ENCODE measurements around the gene TOM1.

Gene TOM1

DNA sequence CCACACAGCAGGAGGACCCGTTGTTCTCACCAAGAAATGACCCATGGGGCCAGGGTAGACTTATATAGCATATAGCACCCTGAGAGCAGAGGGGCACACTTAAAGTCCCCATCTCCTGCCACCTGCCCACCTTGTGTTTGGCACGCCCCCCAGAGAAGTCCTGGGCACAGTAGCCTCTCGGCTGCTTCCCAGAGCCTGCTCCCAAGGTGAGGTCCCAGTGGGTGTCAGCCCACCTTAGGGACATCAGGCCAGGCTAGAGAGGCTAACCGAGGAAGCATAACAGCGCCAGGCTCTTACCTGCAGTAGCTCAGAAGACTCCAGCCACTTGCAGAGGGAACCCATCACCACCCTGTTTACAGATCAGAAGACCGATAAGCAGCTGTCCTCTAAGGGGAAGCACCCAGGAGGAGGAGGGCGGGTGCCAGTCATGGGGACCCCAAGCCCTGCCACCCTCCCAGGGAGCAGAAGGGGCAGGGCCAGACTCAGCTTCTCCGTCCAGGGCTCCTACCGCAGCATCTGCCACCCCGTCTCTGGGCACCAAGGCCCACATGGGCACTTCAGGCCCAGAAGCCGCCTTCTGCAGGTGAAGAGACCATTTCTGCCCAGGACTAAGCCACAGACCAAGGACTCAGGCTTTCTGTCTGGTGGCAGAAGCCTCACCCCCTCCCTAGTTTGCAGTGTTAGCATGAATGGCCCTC is 46.3 kb downstream of the TOM1 start:
- DNase-seq (ENCODE audit: low spot score) = no peak

DNA sequence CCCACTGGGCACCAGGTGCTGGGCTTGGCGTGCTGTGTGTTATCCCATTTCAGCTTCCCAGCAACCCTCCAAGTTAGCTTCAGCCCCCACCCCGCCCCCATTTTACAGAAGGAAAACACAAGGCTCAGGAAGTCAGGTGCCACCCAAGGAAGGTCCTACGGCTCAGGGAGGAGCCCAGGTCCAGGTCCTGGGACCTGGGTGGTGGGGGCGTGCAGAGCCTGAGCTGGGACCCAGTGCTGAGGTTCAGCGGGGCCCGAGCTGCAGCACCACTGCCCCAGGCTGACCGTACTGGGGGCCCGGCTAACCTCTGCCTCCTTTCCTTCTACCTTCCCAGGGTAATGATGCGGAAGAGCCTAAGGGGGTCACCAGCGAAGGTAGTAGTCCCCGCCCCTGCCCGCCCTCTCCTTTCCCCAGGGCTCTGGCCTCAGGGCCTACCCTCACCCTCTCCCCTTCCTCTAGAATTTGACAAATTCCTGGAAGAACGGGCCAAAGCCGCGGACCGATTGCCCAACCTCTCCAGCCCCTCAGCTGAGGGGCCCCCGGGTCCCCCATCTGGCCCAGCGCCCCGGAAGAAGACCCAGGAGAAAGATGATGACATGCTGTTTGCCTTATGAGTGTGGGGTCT is 47.0 kb downstream of the TOM1 start:
- no peak for DNase-seq (ENCODE audit: low spot score)

DNA sequence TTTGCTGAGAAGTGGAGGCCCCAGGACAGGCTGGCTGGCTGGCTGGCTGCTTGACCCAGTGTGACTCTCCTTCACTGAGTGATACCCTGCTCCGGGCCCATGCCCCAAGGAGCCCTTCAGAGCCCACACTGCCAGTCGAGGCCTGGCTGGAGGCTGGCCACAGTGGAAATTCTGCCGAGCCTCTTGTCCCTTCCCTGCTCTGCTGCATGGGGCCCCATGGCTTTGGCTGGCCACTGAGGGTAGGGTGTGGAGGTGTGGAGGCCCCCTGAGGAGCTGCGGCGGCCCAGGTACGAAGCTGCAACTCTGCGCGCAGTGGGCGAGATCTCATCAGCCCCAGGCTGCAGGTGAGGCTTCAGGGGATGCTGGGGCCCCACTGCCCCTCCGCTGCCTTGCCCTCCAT is 47.8 kb downstream of the TOM1 start:
- DNase-seq (ENCODE audit: low spot score) = no peak

DNA sequence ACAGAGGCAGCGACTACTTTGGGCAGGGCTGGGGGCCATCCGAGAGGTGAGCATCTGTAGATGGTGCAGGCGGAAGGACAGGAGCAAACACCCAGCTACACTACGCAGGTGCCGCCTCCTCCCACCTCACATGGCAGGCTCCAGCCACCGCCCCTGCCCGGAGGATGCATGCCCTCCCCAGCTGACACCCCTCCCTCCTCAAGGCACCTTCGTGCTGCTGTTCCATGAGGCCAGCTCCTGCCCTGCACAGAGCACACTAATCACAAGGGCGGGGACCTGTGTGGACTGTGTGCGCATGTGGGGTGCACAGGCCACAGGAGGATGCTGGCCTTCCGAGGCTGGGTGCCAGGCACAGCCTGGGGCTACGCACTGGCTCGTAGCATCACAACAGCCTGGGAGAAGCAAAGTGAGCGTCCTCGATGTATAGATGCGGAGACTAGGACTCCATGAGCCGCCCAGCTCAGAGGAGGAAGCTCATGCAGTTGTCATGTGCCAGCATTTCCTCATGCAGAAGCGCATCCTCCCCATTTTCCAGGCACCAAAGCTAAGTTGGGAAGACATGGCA is 48.4 kb downstream of the TOM1 start:
- no peak for DNase-seq (ENCODE audit: low spot score)

DNA sequence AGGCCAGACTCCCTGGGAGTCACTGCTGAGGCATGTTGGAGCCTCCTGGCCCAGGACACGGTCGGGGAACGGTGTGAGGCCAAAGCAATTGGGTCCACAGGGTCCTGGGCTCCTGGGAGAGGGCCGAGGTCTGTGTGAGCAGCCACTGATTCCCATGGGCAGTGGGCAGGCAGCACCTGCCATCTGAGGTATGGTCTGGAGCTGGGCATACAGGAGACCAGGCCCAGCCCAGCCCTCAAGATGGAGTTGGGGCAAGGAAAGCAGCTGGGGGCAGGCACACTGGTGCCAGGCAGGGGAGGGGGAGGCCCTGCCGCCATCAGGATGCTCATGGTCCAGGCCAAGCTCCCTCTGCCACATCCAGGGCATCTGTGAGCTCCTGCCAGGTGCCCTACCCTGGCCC is 49.0 kb downstream of the TOM1 start:
- DNase-seq (ENCODE audit: low spot score) = no peak

DNA sequence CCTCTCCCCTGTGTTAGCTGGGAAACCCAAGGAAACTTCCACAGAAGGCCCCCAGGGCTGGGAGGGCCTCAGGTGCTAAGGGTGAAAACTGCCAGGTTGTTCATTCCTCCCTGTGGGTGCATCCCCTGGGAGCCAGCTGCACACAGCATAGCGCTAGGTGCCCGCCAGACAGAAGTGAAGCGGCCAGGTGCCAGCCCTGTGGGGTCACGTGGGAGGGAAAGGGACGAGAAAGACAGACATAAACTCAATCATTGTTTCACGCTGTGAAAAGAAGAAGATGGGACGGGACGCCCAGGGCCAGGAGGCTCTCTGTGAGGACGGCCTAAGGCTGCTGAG is 49.6 kb downstream of the TOM1 start:
- no peak for DNase-seq (ENCODE audit: low spot score)

DNA sequence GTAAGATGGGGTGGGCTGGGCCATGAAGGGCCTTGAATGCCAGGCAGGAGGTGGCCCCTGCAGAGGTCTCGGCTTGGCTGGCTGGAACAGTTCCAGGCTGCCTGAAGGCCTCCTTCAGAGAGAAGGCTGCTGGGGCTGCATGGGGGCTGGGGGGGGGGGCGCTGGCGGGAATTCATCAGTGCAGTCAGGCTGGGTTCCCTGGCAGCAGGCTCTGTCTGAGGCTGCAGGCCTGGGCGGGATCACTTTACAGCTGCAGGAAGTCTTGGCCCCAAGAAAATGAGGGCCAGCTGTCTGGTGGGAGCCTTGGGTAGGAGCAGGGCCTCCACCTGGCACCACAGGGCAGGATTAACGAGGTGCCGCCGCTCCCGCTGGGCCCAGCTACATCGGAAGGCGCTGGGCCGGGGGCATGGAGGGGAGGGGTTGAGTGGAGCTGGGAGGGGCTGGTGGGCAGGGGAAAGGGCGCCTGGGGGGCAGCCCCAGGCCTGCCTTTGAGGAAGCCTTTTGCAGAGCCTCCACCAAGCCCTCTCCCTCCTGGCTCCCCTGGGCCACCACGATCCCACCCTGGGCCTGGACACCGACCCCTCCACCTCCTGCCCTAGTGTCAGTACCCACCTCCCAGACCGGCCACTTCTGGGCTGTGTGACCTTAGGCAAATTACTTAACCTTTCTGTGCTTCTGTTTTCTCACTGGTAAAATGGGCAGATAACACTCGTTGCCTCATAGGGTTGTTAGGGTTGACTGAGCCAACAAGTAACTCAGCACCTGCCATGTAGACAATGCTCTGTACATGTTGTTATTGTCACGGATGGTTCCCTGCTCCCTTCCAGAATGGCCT is 50.2 kb downstream of the TOM1 start:
- peak; percentile 48 for DNase-seq (ENCODE audit: low spot score)

DNA sequence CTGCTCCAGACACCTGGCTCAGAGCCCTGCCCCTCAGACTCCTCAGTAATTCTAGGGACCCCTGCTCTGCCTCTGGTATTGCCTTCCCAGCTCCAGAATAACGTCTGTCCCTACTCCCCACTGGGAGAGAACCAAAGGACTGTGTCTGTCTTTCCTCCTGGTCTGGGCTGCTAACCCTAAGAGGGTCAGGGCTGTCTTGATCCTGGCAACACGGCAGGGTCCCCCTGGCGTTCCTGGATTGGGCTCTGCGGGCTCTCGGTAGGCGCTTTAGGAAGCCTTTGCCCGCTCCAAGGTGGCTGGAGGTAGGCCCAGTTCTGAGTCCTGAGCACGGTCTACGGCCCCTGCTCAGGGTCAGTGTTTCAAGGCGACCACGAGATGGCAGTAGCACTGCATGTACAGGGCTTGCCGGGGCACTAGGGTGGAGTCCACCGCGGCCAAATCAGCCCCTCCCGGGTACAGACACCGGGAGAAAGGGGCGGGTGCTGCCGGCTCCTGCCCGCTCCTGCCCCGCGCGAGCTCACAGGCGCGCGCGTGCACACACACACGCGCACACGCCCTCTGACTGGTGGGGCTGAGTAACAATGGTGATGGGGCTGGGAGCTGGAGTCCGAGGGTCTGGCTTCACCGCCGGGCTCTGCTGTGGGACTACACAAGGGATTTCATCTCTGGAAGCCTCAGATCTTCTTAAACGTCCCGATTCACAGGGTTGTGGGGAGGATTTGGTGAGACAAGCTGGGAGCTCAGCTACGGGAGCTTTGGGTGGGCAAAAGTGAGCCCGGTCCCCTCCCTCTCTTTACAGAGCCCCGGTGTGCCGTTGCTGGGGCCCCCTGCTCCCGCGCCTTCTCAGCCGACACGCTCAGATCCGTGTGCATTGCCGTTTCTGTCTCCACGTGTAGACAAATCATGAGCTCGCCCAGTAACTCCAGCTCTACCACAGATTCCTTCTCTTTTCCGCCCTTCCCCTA is 51.1 kb downstream of the TOM1 start:
- peak; percentile 97 for DNase-seq (ENCODE audit: low spot score)

DNA sequence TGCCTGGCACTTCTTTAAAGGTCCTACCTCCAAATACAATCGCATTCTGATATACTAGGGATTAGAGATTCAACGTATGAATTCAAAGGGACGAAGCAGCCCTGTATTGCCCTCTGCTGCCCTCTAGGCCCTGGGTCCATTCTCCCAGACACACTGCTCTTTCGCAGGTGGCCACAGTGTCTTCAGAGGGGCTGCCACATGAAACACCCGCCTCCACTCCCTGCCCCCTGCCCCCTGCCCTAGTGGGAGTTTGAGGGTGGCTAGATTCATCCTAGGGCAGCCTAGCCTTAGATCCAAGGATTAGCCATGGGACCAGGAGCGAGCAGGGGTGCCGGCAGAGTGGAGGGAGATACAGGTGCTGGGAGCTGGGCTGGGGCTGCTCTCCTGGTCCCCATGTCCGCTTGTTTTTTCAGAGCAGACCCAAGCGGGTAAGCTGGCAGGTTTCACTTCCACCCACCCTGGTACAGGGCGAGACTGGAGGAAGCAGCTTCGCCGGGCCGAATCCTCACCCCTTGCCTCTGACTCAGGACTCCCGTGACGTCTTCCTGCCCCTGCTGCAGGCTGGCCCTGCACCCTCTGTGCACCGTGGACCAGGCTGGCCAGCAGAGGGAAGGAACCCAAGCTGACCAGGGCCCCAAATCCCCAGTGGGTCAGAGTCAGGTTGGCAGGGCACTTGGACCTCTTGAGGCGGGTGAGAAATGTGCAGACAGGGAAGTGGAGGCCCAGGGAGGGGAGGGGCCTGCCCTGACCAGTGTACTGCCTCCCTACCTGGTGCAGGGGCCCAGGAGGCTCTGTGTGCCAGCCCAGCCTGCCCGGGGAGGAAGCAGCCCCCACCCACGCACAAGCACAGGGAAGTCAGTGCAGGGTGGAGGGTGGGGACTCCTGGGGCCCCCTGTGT is 52.8 kb downstream of the TOM1 start:
- peak; percentile 75 for DNase-seq (ENCODE audit: low spot score)

DNA sequence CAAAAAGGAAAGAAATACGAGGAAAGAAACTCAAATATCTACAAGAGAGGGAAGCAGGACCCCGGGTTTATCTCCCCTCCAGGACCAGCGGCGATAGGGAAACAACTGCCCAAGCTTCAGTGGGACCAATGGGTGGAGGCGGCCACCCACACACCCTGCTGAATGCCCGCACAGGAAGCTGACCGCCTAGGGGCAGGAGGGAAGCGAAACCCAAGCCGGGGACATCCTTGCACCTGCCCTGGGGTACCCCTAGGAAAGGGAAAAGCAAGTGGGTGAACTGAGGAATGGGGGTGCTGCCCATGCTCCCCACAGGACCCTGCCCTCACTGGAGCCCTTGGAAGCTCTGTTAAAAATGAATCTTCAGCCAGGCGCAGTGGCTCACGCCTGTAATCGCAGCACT is 53.6 kb downstream of the TOM1 start:
- no peak for DNase-seq (ENCODE audit: low spot score)

DNA sequence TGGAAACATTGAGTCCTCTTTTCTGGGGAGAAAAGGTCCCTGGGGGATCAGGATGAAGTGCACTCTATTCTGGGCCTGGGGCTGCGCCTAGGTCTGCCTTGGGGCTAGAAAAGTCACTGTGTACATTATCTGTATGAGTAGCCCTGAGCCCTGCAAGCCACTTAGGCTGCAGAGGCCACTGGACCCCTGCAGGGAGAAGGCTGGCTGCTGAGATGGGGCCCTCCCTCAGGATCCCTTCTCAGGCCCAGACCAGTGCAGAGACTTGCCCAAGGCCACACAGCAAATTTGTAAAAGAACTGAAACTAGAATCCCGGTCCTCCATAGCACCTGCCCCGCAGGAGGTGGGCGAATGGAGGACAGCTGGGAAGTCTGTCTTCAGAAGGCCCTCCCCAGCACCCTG is 54.4 kb downstream of the TOM1 start:
- no peak for DNase-seq (ENCODE audit: low spot score)

DNA sequence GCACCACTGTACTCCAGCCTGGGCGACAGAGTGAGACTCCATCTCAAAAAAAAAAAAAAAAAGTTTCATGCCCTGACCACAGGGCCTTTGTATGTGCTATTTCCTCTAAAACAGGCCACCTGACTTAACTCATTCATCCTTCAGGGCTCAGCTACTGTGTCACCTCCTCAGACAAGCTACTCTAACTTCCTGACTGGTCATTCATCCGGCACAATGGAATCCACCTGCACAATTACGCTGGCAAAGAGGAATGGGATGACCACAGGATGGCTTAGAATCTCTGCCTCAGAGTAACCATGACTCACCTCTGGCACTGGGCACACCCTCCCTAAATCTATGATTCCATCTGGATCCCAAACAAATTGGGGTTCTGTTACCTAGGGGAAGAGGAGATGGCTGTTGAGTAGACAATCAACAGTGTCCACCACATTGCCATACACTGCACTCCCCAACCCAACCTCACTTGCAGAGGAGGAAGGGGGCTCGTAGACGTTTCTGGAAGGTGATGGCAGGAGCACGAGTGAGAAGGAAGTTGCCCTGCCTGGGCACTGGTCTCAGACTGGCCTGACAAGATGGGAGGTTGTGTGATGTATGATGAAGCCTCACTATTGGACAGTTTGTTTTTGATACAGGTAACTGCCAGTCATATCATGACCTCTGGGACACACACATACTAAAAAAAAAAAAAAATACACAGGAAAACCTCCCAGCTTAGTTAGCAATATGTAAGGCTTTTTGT is 58.4 kb downstream of the TOM1 start:
- peak; percentile 99 for DNase-seq (ENCODE audit: low spot score)

DNA sequence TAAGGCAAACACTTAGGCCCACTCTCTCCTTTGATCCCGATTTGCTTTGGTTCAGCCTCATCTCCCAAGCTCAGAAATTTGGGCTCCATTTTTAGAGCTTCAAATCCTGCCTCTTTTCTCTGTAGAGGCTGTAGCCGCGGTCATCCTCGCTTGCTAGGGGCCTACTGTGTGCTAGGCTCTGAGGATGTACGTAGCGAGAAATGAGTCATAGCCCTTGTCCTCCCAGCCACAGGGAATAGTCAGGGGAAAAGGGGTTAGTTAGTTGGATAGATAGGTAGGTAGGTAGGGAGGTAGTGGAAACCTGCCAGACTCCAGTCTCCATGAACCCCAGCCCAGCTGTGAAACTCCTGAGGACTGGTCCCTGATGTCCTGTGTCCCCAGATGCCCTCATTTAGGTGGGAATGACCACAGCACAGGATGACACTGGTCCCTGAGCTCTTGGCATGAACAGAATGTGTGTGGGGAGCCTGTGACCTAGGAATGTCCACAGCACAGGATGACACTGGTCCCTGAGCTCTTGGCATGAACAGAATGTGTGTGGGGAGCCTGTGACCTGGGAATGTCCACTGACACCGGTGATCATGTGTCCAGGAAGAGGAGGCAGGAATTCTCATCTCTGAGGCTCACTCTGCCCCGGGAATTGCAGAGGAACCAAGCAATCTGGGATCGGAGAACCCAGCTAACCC is 59.8 kb downstream of the TOM1 start:
- DNase-seq (ENCODE audit: low spot score) = peak; percentile 64

DNA sequence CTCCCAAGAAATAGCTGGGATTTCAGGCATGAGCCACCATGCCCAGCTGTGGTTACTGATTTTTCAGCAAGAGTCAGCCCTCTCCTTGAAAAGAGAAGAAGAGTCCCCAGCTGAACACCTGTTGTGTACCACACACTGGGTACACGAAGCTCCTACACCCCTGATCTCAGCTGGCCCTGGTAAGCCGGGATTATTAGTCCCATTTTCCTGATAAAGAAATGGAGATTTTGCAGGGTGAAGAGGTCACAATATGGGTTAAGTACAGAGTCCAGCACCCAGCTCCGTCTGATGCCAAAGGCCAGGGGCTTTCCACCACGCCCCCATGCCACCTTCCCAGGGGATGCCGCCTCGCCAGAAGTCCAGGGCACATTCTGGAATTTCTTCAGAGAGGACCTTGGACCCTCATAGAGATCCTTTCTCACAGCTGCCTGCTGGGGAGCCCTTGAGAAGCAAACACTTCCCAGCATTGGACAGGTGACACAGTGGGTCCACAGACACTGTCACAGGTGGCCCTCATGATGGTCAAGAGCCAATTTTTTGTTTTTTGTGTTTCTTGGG is 61.4 kb downstream of the TOM1 start:
- DNase-seq (ENCODE audit: low spot score) = no peak

DNA sequence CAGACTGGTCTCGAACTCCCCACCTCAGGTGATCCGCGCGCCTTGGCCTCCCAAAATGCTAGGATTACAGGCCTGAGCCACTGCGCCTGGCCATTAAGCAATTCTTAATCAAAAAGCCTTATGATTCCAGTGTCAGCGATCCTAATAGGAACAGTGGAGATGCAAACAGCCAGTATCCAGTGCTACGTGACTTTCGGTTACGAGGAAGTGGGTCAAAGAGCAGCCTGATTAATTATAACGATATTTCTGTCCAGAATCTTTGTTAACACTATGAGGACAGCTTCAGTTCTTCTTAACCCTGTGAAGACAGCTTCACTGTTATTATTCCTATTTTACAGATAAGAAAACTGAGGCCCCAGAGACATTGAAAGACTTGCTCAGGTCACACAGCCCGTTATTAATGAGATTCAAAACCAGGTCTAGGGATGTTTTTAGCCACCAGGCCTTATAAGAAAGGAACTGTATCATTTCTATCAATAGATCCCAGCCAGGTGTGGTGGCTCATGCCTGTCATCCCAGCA is 63.9 kb downstream of the TOM1 start:
- DNase-seq (ENCODE audit: low spot score) = no peak

DNA sequence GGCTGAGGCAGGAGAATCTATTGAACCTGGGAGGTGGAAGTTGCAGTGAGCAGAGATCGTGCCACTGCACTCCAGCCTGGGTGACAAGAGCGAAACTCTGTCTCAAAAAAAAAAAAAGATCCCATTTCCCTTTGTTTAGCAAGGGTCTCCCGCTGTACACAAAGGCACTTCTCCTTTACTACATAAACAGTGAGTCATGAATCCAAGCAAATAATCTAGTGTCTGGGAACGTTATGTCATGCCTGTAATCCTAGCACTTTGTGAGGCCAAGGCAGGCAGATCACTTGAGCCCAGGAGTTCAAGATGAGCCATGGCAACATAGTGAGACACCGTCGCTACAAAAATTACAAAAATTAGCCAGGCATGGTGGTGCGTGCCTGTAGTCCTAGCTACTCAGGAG is 64.5 kb downstream of the TOM1 start:
- DNase-seq (ENCODE audit: low spot score) = peak; percentile 67

DNA sequence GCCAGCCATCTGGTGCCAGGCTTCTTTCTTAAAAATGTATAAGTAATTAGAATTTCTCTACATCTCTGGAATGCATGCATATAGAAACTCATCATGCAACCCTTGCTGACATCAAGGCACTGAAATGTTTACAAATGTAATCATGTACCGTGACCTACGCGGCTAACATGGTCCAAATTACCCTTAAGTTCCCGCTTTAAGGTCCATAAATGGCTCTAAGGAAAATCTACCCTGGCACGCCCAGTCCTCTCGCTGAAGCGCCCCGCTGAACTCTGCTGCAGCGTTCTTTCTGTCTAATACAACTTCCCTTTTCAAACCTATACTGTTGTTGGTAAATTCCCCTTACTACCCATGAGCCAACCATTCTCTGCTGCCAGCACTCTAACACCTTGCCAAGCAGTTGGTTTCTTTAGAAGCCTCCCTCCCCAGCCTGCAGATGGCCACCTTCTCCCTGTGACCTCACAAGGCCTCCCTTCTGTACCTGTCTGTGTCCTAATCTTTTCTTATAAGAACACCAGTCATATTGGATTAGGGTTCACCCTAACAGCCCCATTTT is 67.7 kb downstream of the TOM1 start:
- DNase-seq (ENCODE audit: low spot score) = no peak

DNA sequence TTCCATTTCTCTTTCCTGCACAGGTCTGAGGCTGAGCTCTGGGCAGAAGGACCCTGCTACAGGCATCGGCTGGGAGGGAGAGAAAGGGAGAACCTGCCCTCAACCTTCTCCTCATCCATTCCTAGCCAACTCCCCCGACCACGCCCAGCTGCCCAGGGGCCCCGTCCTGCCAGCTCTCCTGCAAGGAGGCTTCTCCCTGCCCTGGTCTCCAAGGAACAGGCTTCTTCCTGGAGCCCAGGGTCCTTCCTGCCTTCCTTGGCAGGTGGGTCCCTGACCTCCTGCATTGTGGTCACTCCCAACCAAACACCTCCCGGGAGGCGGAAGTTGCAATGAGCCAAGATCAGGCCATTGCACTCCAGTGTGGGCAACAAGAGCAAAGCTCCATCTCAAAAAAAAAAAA is 68.7 kb downstream of the TOM1 start:
- peak; percentile 30 for DNase-seq (ENCODE audit: low spot score)

DNA sequence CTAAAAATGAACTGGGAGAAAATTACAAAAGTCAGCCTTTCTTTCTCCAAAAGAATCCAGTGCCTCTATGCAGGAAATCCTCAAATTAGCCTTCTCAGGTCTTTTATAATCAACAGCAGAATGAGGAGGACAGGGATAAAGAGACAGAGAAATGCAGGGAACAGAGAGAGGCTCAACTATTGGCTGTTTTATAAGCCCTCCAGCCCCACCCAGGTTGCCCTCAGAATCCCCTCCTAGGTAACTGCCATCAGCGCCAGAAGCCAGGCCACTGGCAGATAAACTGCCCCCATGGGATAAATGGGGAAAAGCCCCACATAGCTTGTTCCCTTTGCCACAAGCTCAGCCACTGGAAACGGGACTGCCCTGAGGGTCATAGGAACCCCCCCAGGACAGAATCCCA is 70.3 kb downstream of the TOM1 start:
- no peak for DNase-seq (ENCODE audit: low spot score)

All from kidney tubule cell (primary cell).